Nasal cavity respiratory epithelium epithelial cell of viscerocranial mucosa (primary cell): ENCODE measurements around the gene PBXIP1. TPM values are rescaled to one million over a fixed set of nuclear protein-coding genes. Genes with fewer than 3 reads are reported as not detected.

Experiments
- total RNA-seq: library from RNA; depleted of rRNA; stranded (reverse); fragments of >200 nt; gene quantifications from 2 replicates; pipeline ENCODE4 v1.2.3, GENCODE V29; 2014

PBXIP1 gene
- total RNA-seq, result 22.6 and 72.8 TPM in 2 replicates

DNA sequence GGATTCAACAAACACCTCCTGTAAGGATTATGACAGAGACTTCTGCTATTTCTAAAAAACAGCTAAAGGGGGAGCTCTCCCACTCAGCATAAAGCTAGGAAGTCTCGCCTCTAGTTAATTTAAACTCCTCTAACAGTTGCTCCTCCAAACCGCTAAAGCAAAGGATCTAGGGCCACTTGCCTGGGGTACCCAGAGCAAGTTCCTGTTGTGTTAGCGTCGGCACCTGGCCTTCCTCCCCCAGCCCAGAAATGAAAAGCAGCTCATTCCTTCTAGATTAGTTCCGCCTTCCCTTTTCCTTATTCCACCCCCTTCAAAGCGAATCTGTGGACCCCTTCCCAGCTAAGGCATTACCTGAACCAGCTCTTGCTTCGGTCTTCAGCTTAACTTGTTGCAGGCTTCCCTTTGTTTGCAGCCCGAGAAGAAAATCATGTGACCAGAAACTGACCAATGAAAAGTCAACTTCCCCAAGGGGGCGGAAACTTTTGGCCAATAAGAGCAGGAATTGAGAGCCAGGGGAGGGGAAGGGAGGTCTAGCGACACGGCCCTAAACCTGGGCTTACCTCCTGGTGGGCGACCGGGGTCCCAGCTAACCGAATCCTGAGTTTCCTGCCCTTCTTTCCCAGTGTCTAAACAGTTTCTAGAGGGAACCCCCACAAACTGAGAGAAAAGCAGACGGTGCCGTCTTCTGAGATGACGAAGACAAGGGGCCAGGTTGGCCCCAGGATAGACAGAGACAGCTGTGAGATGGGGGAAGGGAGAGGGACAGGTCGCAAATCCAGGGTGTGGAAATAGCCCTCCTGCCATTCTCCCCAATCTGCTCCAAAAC, at the start of gene PBXIP1:
Gene PBXIP1 (minus strand): TSS at position 382 of the 826 bp plus-strand sequence. CDS start 2,378 bp downstream, outside the sequence.

DNA sequence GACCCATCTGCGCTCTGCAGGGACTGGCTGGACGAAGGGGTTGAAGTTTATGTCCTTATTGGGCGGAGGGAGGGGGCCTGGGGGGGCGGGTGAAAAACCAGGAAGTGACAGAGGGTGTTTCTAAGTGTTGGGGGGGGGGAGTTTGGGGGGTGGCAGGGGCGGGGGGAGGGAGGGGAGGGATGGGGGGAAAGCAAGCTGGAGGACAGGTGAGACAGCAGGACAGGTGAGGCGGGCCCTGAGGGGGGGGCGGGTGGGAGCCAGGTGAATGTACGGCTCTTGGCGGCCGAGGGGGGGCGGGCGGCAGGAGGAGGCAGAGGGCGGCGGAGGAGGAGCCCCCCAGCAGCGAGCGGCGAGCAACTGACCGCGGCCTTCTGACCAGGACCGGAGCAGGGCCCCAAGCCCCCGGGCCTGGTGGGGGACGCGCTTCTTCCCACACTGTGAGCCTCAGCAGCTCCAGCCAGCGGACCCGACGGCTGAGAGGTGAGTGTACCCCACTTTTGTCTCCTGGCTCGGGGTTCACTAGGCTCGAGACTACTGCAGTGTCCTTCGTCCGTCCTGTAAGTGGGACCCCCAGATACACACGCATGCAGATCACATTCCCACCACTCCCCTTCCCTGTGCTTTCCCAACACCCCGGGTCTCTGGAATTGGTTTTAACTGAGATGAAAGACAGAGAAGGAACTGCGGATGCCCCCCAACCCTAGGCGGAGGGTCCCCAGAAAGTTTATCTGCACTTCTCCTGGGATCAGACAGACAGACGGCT, 46.7 kb upstream of the PBXIP1 start, which contains the start of gene ZBTB7B:
Gene ZBTB7B (plus strand): TSS at position 339 of the 763 bp plus-strand sequence. CDS start 11,859 bp downstream, outside the sequence.

GRCh38 chr1:154993572-154994268, 37.8 kb upstream of the PBXIP1 start, which contains the start of gene LENEP:
LENEP (plus strand) TSS chr1:154993586; CDS start chr1:154993608, 22 bp downstream.

DNA sequence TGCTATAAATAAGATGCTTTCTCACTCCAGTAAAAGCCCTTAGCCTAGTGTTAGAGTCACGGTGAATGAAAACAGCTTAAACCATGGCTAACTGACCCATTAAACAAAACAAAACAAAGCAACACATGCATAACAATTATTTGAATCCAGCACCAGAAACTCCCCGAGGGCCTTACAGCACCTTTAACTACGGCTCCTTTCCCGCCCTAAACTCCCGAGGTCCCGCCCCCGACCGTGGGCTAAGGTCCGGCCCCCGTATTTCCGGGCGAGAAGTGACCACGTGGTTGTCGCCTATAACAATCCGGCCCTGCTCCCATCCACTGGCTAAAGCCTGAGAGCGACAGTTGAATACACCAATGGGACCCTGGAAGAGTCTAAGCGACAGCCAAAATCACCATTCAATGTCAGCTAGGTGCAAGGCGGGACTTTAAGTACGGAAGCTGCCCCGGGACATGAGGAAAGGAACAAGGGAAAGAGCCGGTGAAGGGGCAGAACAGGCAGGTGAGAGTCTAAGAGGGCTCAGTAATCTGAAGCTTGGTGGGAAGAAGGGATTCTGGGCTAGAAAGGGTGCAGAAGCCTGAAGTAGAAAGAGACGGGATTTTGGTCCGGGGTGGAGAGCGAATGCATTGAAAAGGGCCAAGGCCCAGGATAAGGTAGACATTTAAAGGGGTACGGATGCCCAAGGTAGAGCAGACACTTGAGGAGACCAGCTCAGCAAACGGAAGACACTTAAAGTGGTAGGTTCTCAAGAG, 27.2 kb upstream of the PBXIP1 start, which contains the start of gene FLAD1:
Gene FLAD1 (plus strand): TSS at position 448 of the 752 bp plus-strand sequence. CDS start 351 bp downstream, outside the sequence.

DNA sequence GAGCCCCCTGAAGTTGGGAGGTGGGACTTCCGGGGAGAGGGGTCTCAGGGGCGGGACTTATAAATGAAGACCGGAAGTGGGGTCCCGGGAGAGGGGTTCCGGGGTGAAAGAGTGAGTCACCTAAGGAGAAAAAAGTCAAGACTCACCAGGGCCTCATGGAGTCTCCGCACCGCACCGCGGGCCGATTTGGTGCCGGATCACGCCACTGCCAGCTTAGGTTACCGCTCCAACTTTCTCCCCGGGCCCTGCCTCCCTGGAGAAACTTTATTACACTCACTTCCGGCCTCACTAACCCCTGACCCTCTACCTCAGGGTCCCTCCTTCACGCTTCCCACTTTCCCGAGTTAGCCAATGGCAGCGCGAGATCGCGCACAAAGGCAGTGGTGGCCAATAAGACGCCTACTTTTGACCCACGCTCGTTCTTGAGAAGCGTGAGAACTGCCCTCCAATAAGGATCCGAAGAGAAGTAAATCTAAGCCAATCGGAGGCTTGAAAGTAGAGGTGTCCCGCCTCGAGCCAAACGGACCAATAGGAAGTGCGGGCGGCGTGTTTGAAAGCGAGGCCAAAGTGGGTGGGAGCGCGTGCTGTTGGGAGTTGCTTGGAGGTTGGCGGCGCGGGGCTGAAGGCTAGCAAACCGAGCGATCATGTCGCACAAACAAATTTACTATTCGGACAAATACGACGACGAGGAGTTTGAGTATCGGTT, 18.4 kb upstream of the PBXIP1 start, which contains the start of gene CKS1B:
Gene CKS1B (plus strand): TSS at position 580 of the 706 bp plus-strand sequence. CDS start 65 bp downstream, at position 645.

DNA sequence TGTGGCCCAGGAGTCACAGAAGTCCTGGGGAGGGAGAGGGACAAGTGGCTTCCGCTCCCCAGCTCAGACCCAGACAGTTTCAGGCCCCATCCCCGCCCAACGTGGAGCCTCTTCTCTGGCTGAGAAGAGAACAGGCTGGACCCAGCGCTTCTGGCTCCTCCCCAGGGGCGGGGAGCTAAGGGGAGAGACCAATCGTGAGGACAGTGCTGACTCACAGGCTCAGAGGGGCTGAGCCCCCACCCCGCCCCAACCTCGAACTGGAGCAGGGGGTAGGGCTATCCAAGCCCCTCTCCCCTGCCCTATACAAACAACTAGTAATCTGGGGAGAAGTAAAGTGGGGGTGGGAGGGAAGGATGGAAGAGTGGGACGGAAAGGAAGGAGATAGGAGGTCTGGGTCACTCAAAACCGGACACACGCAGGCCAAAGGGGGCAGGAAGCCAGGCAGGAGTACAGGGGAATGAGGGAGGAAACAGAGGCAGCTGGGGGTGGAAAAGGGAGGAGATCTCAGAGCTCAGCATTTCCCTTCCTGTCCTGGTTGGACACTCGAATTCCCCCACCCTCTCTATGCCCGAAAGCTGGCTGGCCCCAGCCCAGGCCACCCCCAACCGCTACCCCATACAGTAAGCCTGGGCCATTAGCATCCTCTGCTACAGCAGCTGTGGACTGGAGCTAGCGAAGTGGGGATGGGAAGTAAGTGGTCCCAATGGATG, 14.9 kb upstream of the PBXIP1 start, which contains the start of gene SHC1:
Gene SHC1 (minus strand): TSS at position 117 of the 710 bp plus-strand sequence. CDS start 221 bp downstream, outside the sequence.

DNA sequence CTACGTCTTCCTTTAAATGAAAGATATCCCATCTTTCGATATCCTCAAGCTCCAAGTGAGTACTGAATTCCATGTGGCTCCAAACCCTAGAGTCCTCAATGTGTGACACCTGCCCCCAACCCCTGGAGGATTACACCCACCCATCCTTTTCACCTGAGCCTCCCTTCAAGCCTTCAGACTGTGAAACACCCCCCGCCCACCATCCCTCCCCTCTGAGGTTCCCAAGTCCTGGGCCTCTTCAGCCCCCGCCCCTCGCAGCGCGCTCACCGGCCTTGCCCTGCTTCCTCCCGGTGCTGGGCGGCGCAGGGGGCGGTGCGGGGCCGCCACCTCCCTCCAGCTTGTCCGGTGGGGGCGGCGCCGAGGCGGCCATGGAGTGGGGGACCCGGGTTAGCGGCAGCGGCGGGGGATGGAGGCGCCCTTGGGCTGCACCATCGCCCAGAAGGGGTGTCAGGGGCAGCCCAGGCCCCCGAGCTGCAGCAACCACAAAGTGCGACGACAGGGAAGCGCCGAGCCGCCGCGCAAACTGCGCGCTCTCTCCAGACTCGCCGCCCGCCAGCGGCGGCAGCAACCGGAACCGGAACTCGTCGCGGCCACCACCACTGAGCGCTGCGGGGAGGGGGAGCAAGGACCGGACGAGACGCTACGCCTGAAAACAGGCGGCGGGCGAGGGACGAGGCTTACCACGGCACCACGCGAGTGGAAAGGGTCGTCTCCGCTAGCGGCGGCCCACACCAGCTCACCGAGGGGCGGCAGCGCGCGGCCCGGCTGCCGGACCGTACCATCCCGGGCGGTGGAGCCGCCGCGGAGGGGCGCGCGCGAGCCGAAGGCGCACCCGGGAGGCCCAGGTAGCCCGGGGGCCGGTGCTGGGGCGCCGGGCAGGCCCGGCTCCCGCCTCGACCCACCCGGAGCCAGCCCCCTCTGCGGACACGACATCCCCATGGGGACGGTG, 5.6 kb upstream of the PBXIP1 start, which contains the start of gene PYGO2:
Gene PYGO2 (minus strand): TSS at position 576 of the 949 bp plus-strand sequence. CDS start 206 bp downstream, at position 370.

DNA sequence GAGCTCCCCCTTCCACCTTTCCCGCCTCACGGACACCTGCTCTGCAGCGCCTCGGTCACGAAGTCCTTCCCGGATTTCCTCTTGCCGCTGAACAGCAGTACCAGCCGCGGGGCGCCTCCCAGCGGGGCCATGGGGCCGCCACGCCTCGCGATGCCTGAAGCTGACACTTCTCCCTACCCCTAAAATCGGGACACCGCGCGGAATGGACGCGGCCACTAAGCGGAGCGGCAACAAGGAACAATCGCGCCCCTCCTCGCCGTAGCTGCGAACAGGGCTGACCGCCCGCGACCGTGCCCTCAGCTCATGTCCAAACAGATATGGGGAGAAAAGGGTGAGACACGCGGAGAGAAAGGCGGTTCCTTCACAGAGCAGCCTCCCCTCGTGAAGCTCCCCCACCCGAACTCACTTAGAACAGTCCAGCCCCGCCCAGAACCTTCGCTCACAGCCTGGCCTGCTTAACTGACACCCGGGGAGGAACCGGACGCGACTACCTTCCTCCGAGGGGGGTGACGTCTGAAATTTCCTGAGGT, 19.3 kb downstream of the PBXIP1 start, which contains the start of gene PMVK:
Gene PMVK (minus strand): TSS at position 165 of the 530 bp plus-strand sequence. CDS start 34 bp downstream, at position 131.

Other genes starting within 250 kb of the PBXIP1 start
- gene KCNN3, start 85.8 kb downstream of the PBXIP1 start, total RNA-seq, result not detected in 2 replicates
- gene PMVK, start 19.4 kb downstream of the PBXIP1 start, total RNA-seq, result 14.7 and 14.8 TPM in 2 replicates
- 11.6 and 15.4 TPM in 2 replicates for gene PYGO2, start 5.7 kb upstream of the PBXIP1 start, total RNA-seq
- 216 and 401 TPM in 2 replicates for gene SHC1, start 14.6 kb upstream of the PBXIP1 start, total RNA-seq
- gene CKS1B, start 18.6 kb upstream of the PBXIP1 start, total RNA-seq, result 27.0 and 58.1 TPM in 2 replicates
- gene FLAD1, start 27.2 kb upstream of the PBXIP1 start, total RNA-seq, result 49.9 and 57.1 TPM in 2 replicates
- 1.00 TPM in 1 of 2 replicates, not detected in the other for gene LENEP, start 37.5 kb upstream of the PBXIP1 start, total RNA-seq
- gene ZBTB7B, start 46.7 kb upstream of the PBXIP1 start, total RNA-seq, result 57.8 and 70.3 TPM in 2 replicates
- 0.34 and 0.36 TPM in 2 replicates for gene DCST2, start 77.7 kb upstream of the PBXIP1 start, total RNA-seq
- not detected in 2 replicates for gene DCST1, start 77.7 kb upstream of the PBXIP1 start, total RNA-seq
- 178 and 228 TPM in 2 replicates for gene ADAM15, start 95.2 kb upstream of the PBXIP1 start, total RNA-seq
- gene EFNA4, start 107.6 kb upstream of the PBXIP1 start, total RNA-seq, result 5.5 and 8.8 TPM in 2 replicates
- gene EFNA3, start 122.7 kb upstream of the PBXIP1 start, total RNA-seq, result 4.1 and 8.4 TPM in 2 replicates
- 17.4 and 73.1 TPM in 2 replicates for gene EFNA1, start 171.8 kb upstream of the PBXIP1 start, total RNA-seq
- 46.0 and 177 TPM in 2 replicates for gene SLC50A1, start 179.8 kb upstream of the PBXIP1 start, total RNA-seq
- 8.5 and 22.2 TPM in 2 replicates for gene DPM3, start 184.4 kb upstream of the PBXIP1 start, total RNA-seq
- 92.3 and 125 TPM in 2 replicates for gene KRTCAP2, start 217.2 kb upstream of the PBXIP1 start, total RNA-seq
- 0.34 and 1.3 TPM in 2 replicates for gene TRIM46, start 217.8 kb upstream of the PBXIP1 start, total RNA-seq